Spleen (tissue), 11 donors: ENCODE measurements around the gene SETX. TPM values are rescaled to one million over a fixed set of nuclear protein-coding genes. Genes with fewer than 3 reads are reported as not detected.

Experiments used
- DNase-seq: peaks from one replicate; pipeline ENCODE4 v3.0.0-alpha.2; 2020
- H3K27ac ChIP-seq, 8 donors: fragments of 200-600 bp; sonication (generic) in 7 of 8; 1 replicate in 4 of 8; 2 replicates in 4 of 8; pipeline versions ENCODE4 v1.5.0 to v1.8.0; 2016 to 2021; ENCODE audit warnings: inconsistent platforms in 4 of 8, mild to moderate bottlenecking in 4 of 8, moderate library complexity in 1 of 8
- H3K27me3 ChIP-seq, 7 donors: fragments of 200-600 bp; sonication (generic) in 6 of 7; replicated peaks in 1 of 7; 1 replicate in 4 of 7; 2 replicates in 3 of 7; pipeline versions ENCODE4 v1.5.0 to v1.8.0; 2016 to 2021; ENCODE audit warnings: inconsistent platforms in 3 of 7, mild to moderate bottlenecking in 1 of 7
- H3K36me3 ChIP-seq, 6 donors: fragments of 200-600 bp; sonication (generic) in 5 of 6; 1 replicate in 4 of 6; 2 replicates in 2 of 6; pipeline versions ENCODE4 v1.5.0 to v1.8.0; 2016 to 2021; ENCODE audit warnings: inconsistent platforms in 2 of 6
- H3K4me1 ChIP-seq, 6 donors: fragments of 200-600 bp; sonication (generic) in 5 of 6; 1 replicate in 3 of 6; 2 replicates in 3 of 6; pipeline versions ENCODE4 v1.5.0 to v1.8.0; 2016 to 2021; ENCODE audit warnings: inconsistent platforms in 3 of 6
- H3K4me3 ChIP-seq, 8 donors: fragments of 200-600 bp; sonication (generic) in 7 of 8; 1 replicate in 4 of 8; 2 replicates in 4 of 8; pipeline versions ENCODE4 v1.5.0 to v1.8.0; 2016 to 2021; ENCODE audit warnings: inconsistent platforms in 4 of 8, mild to moderate bottlenecking in 4 of 8, moderate library complexity in 2 of 8
- H3K9me3 ChIP-seq, 8 donors: fragments of 200-600 bp; sonication (generic) in 7 of 8; 1 replicate in 4 of 8; 2 replicates in 4 of 8; pipeline versions ENCODE4 v1.5.0 to v1.8.0; 2016 to 2021; ENCODE audit warnings: inconsistent platforms in 4 of 8
- POLR2A ChIP-seq, 3 donors: fragments of 450-650 bp; IDR thresholded peaks; one replicate each; pipeline ENCODE4 v1.5.1; 2017; ENCODE audit warnings: antibody characterized with exemption in 3 of 3, mild to moderate bottlenecking in 1 of 3
- POLR2AphosphoS5 ChIP-seq, 3 donors: sonication (generic); formaldehyde crosslinking; IDR thresholded peaks; one replicate each; pipeline ENCODE4 v1.5.1; 2017; ENCODE audit warnings: antibody characterized with exemption in 3 of 3
- WGBS, 5 donors: extraction: QIAGEN DNeasy Blood & Tissue Kit in 3 of 5; methylation state at CpG; one replicate each; pipeline versions ENCODE4 v1.1.5 to v1.1.7; 2013 to 2018; 5-methylcytosine and 5-hydroxymethylcytosine counted together
- intact Hi-C: fragments of 100-400 bp; cut with DNase I; formaldehyde crosslinking; loops from one replicate; pipeline ENCODE4 v1.15.0; 2023; ENCODE audit warnings: low total_unique reads
- polyA plus RNA-seq, 3 donors: library from polyadenylated mRNA; stranded (reverse); fragments of 200-250 nt; gene quantifications; one replicate each; pipeline ENCODE4 v1.2.1, GENCODE V29; 2013
- total RNA-seq, 7 donors: library from RNA; depleted of rRNA in 3 of 7; stranded (reverse); fragments of >200 nt in 3 of 7; fragmentation: NEBNext Ultra II Directional in 4 of 7; extraction: Animal tissue kit (Norgen Biotek cat#: 25700) in 4 of 7; gene quantifications; one replicate each; pipeline versions ENCODE4 v1.1.0 to v1.2.1, GENCODE V29; 2016 to 2021
- TF ChIP-seq, protein P1 (sequence below), 11 experiments: fragments of 200-600 bp in 7 of 11; fragments of 450-650 bp in 4 of 11; sonication (generic) in 4 of 11; IDR thresholded peaks in 8 of 11; conservative IDR thresholded peaks in 3 of 11; 1 replicate in 7 of 11; 2 replicates in 4 of 11; pipeline versions ENCODE4 v1.4.0 to v1.8.0; 2016 to 2021; ENCODE audit warnings: antibody characterized with exemption in 11 of 11, inconsistent platforms in 4 of 11, mild to moderate bottlenecking in 1 of 11
- donor health status: healthy with polysubstance abuse.
- donor health status: DM: no; HTN: no; CAD: no; lungs with moderate emphysema.
- donor health status: DM: no; HTN: no; CAD: no.
- donor health status: Bipolar disorder and iron deficiency.
- donor health status: healthy.
- donor health status: DM: no; HTN: no; CAD: no.
- donor health status: DM: yes; HTN: yes; CAD: no.

The SETX gene
- total and polyA plus RNA-seq, 10 donors: 27.0 to 154 (median 104) TPM

- DNase-seq: no peak
- Histone ChIP-seq H3K27ac (no peak overlapping the region), H3K4me3 (no peak overlapping the region), H3K27me3 (no peaks in the 10 kb centered on the region), H3K9me3 (no peaks in the 10 kb centered on the region), H3K4me1 (peaks cover 0 to 6% (median 0%) of the 10 kb centered on the region in 6 donors), H3K36me3 (peaks cover 11 to 100% (median 91%) of the 10 kb centered on the region in 6 donors)
- WGBS, 5 donors: 77 to 97% (median 81%) methylated on average over 1 of the region's 1 CpG
- no peak for TF ChIP-seq POLR2A (IDR thresholded peaks at IDR 0.05)
- TF ChIP-seq, protein P1, sequence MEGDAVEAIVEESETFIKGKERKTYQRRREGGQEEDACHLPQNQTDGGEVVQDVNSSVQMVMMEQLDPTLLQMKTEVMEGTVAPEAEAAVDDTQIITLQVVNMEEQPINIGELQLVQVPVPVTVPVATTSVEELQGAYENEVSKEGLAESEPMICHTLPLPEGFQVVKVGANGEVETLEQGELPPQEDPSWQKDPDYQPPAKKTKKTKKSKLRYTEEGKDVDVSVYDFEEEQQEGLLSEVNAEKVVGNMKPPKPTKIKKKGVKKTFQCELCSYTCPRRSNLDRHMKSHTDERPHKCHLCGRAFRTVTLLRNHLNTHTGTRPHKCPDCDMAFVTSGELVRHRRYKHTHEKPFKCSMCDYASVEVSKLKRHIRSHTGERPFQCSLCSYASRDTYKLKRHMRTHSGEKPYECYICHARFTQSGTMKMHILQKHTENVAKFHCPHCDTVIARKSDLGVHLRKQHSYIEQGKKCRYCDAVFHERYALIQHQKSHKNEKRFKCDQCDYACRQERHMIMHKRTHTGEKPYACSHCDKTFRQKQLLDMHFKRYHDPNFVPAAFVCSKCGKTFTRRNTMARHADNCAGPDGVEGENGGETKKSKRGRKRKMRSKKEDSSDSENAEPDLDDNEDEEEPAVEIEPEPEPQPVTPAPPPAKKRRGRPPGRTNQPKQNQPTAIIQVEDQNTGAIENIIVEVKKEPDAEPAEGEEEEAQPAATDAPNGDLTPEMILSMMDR (IDR thresholded peaks at IDR 0.05 in 8 of 11, conservative IDR thresholded peaks at IDR 0.05 in 3 of 11): no peak
- no peak for TF ChIP-seq POLR2AphosphoS5 (IDR thresholded peaks at IDR 0.05)
- intact Hi-C loops: loop anchor here (10.0 kb wide), 1 partner anchor 49 kb away; no protein-coding TSS in a partner anchor
Observed at GRCh38 chr9:132333556-132333955, 21.2 kb downstream of the SETX start.

GRCh38 chr9:132328580-132328979 is 26.2 kb downstream of the SETX start:
- TF ChIP-seq POLR2AphosphoS5 (IDR thresholded peaks at IDR 0.05): no peak
- TF ChIP-seq, protein P1 (IDR thresholded peaks at IDR 0.05 in 8 of 11, conservative IDR thresholded peaks at IDR 0.05 in 3 of 11): no peak
- no peak for TF ChIP-seq POLR2A (IDR thresholded peaks at IDR 0.05)
- H3K27me3 ChIP-seq: no peaks in the 10 kb centered on the region
- H3K4me1 ChIP-seq: peaks cover 0 to 26% (median 15%) of the 10 kb centered on the region in 6 donors
- no peak for DNase-seq
- no peak overlapping the region for H3K4me3 ChIP-seq
- H3K36me3 ChIP-seq: peaks cover 11 to 100% (median 67%) of the 10 kb centered on the region in 6 donors
- intact Hi-C loops: no loop called here
- H3K27ac ChIP-seq: no peak overlapping the region
- WGBS, 5 donors: 97 to 99% (median 98%) methylated on average over 4 of the region's 4 CpGs
- H3K9me3 ChIP-seq: no peaks in the 10 kb centered on the region

- H3K27me3 ChIP-seq: no peaks in the 10 kb centered on the region
- H3K4me1 ChIP-seq: peaks cover 0 to 36% (median 19%) of the 10 kb centered on the region in 6 donors
- H3K4me3 ChIP-seq: no peak overlapping the region
- H3K27ac ChIP-seq: no peak overlapping the region
- TF ChIP-seq, protein P1 (IDR thresholded peaks at IDR 0.05 in 8 of 11, conservative IDR thresholded peaks at IDR 0.05 in 3 of 11): no peak
- no peak for TF ChIP-seq POLR2AphosphoS5 (IDR thresholded peaks at IDR 0.05)
- TF ChIP-seq POLR2A (IDR thresholded peaks at IDR 0.05): no peak
- 88 to 98% (median 98%) methylated on average over 6 of the region's 6 CpGs for WGBS, 5 donors
- H3K9me3 ChIP-seq: no peaks in the 10 kb centered on the region
- no peak for DNase-seq
- intact Hi-C loops: no loop called here
- peaks cover 11 to 100% (median 63%) of the 10 kb centered on the region in 6 donors for H3K36me3 ChIP-seq
Observed at GRCh38 chr9:132327537-132327936, 27.2 kb downstream of the SETX start.

DNA sequence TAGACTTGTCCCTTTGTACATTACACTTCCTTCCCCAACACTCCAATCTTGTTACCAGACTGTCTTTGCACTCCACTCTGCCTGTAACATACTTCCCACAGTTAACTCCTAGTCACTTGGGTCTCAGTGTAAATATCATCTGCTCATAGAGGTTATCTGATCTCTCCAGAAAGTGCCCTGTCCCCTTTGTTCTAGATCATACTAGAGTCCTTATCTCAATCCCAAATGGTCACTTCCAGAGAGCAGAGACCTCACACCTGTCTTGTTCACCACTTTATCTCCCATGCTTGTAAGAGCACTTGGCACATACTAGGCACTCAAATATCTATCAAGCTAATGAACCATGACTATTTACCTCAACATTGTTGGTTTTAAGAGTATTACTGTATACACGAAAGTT is 30.4 kb downstream of the SETX start:
- no peak for DNase-seq
- intact Hi-C loops: loop anchor here (2.0 kb wide), 1 partner anchor 56 kb away; no protein-coding TSS in a partner anchor
- no peak for TF ChIP-seq POLR2AphosphoS5 (IDR thresholded peaks at IDR 0.05)
- TF ChIP-seq, protein P1 (IDR thresholded peaks at IDR 0.05 in 8 of 11, conservative IDR thresholded peaks at IDR 0.05 in 3 of 11): no peak
- TF ChIP-seq POLR2A (IDR thresholded peaks at IDR 0.05): no peak
- WGBS, 5 donors: 90 to 97% (median 92%) methylated on average over 1 of the region's 1 CpG
- H3K4me3 ChIP-seq: no peak overlapping the region
- H3K27ac ChIP-seq: peak overlapping the region in 2 of 8 donors; percentile 23 to 33
- peaks cover 0 to 63% (median 27%) of the 10 kb centered on the region in 6 donors for H3K4me1 ChIP-seq
- H3K36me3 ChIP-seq: peaks cover 0 to 100% (median 44%) of the 10 kb centered on the region in 6 donors
- H3K9me3 ChIP-seq: no peaks in the 10 kb centered on the region
- no peaks in the 10 kb centered on the region for H3K27me3 ChIP-seq
